ENCODE results near the gene RAB27A.

RAB27A gene

DNA sequence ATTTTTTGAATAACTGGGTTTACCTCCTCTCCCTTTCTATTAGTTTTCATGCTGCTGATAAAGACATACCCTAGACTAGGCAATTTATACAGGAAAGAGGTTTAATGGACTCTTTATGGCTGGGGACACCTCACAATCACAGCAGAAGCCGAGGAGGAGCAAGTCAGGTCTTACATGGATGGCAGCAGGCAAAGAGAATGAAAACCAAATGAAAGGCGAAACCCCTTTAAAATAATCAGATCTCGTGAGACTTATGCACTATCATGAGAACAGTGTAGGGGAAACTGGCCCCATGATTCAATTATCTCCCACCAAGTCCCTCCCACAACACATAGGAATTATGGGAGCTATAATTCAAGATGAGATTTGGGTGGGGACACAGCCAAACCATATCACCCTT is 90.9 kb downstream of the RAB27A start:
- Histone ChIP-seq H3K9ac (ENCODE audit: low read length) (no peak overlapping the region), H3K36me3 (ENCODE audit: insufficient read depth, low read length) (peaks cover 16% of the 10 kb centered on the region; the same call in 1 of the 2 replicates), H3F3A (ENCODE audit: insufficient read depth, low read length) (no peaks in the 10 kb centered on the region), H3K9me2 (ENCODE audit: low read depth, low read length) (no peaks in the 10 kb centered on the region), H4K20me1 (ENCODE audit: insufficient read depth, low read length) (no peaks in the 10 kb centered on the region), H3K4me3 (ENCODE audit: low read depth, low read length, poor library complexity, severe bottlenecking) (no peak overlapping the region), H3K4me2 (ENCODE audit: low read length) (no peak overlapping the region), H3K79me2 (ENCODE audit: insufficient read depth, low read length) (peaks cover 30% of the 10 kb centered on the region), H3K4me1 (ENCODE audit: insufficient read depth, low read length, severe bottlenecking) (peaks cover 32% of the 10 kb centered on the region), H2AFZ (ENCODE audit: low read length) (no peak overlapping the region), H3K9me3 (ENCODE audit: low read length) (no peaks in the 10 kb centered on the region), H3K27ac (ENCODE audit: low read depth, low read length, poor library complexity, severe bottlenecking) (no peak overlapping the region), H3K27me3 (ENCODE audit: insufficient read depth, low read length) (no peaks in the 10 kb centered on the region)
- no peak for TF ChIP-seq CTCF (IDR thresholded peaks at IDR 0.05; ENCODE audit: low read length)
- no peak for TF ChIP-seq EZH2 (IDR thresholded peaks at IDR 0.05; ENCODE audit: borderline replicate concordance, low read length)

- peak overlapping the region; percentile 35 for H2AFZ ChIP-seq (ENCODE audit: low read length)
- no peaks in the 10 kb centered on the region for H4K20me1 ChIP-seq (ENCODE audit: insufficient read depth, low read length)
- TF ChIP-seq CTCF (IDR thresholded peaks at IDR 0.05; ENCODE audit: low read length) (no peak), EZH2 (IDR thresholded peaks at IDR 0.05; ENCODE audit: borderline replicate concordance, low read length) (no peak)
- peaks cover 40% of the 10 kb centered on the region for H3K79me2 ChIP-seq (ENCODE audit: insufficient read depth, low read length)
- peaks cover 38% of the 10 kb centered on the region for H3K4me1 ChIP-seq (ENCODE audit: insufficient read depth, low read length, severe bottlenecking)
- peak overlapping the region; percentile 72 for H3K4me2 ChIP-seq (ENCODE audit: low read length)
- peak overlapping the region; percentile 93 for H3K27ac ChIP-seq (ENCODE audit: low read depth, low read length, poor library complexity, severe bottlenecking)
- no peaks in the 10 kb centered on the region for H3K9me3 ChIP-seq (ENCODE audit: low read length)
- H3K4me3 ChIP-seq (ENCODE audit: low read depth, low read length, poor library complexity, severe bottlenecking): peak overlapping the region; percentile 93
- no peaks in the 10 kb centered on the region for H3K27me3 ChIP-seq (ENCODE audit: insufficient read depth, low read length)
- peaks cover 22% of the 10 kb centered on the region; the same call in 1 of the 2 replicates for H3K36me3 ChIP-seq (ENCODE audit: insufficient read depth, low read length)
- peak overlapping the region; percentile 75 for H3K9ac ChIP-seq (ENCODE audit: low read length)
- no peaks in the 10 kb centered on the region for H3K9me2 ChIP-seq (ENCODE audit: low read depth, low read length)
- no peaks in the 10 kb centered on the region for H3F3A ChIP-seq (ENCODE audit: insufficient read depth, low read length)
Measured at GRCh38 chr15:55197719-55198118, 91.9 kb downstream of the RAB27A start.

DNA sequence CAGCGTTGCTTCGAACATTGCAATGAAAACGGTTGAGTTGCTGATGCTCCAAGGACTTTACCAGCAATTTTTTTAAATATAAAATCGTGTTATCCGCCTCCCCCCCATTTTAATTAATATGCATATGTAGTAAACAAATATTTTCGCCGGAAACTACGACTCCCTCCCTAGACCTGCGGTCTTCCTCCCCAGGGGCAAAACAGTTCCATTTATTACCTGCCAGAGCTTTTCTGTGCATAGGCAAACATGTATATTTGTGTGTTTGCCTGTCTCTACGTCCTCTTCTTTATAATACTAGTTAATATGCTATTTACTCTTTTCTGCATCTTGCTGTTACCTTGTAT is 92.3 kb downstream of the RAB27A start:
- Histone ChIP-seq H3K27ac (ENCODE audit: low read depth, low read length, poor library complexity, severe bottlenecking) (peak overlapping the region; percentile 93), H3K4me2 (ENCODE audit: low read length) (peak overlapping the region; percentile 72), H3K9ac (ENCODE audit: low read length) (peak overlapping the region; percentile 75), H3K79me2 (ENCODE audit: insufficient read depth, low read length) (peaks cover 43% of the 10 kb centered on the region), H3K36me3 (ENCODE audit: insufficient read depth, low read length) (peaks cover 26% of the 10 kb centered on the region; the same call in 1 of the 2 replicates), H4K20me1 (ENCODE audit: insufficient read depth, low read length) (no peaks in the 10 kb centered on the region), H3K4me3 (ENCODE audit: low read depth, low read length, poor library complexity, severe bottlenecking) (peak overlapping the region; percentile 93), H3K9me2 (ENCODE audit: low read depth, low read length) (no peaks in the 10 kb centered on the region), H2AFZ (ENCODE audit: low read length) (peak overlapping the region; percentile 35), H3F3A (ENCODE audit: insufficient read depth, low read length) (no peaks in the 10 kb centered on the region), H3K4me1 (ENCODE audit: insufficient read depth, low read length, severe bottlenecking) (peaks cover 38% of the 10 kb centered on the region), H3K27me3 (ENCODE audit: insufficient read depth, low read length) (no peaks in the 10 kb centered on the region), H3K9me3 (ENCODE audit: low read length) (no peaks in the 10 kb centered on the region)
- no peak for TF ChIP-seq CTCF (IDR thresholded peaks at IDR 0.05; ENCODE audit: low read length)
- no peak for TF ChIP-seq EZH2 (IDR thresholded peaks at IDR 0.05; ENCODE audit: borderline replicate concordance, low read length)
